ENCODE results near the gene TMEM229A. TPM values are rescaled to one million over a fixed set of nuclear protein-coding genes. Genes with fewer than 3 reads are reported as not detected.
A peak's percentile ranks its signal among the peaks of the same experiment; 100 is the strongest.

Gene TMEM229A
- total and polyA plus RNA-seq, 9 of the 15 experiments (the other 6 are each of a cell fraction or from before 2014, with no cell fraction given), result not detected

DNA sequence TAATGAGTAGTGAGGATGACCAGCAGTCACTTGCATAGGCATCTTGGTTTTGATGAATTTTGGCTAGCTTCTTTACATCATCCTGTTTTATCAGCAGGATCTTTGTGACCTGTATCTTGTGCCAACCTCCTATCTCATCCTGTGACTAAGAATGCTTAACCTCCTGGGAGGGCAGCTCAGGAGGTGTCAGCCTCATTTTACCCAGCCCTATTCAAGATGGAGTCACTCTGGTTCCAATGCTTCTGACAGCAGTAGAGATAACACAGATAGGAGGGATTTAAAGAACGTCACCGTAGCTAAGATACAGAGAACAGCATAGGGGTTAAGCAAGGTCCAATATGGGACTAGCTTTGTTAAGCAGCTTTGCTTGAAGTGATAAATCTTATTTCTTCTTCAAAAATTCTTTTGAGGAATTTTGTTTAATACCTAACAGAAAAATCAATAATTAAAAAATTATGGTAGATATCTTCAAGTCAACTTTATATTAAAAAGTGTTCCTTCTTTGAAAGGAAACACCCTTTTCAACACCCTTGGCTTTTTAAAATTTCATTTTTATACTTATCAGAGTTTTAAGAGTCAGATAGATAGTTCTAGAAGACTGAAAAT is 39.9 kb downstream of the TMEM229A start:
- in situ Hi-C loops (cut with MboI) (no loop called here), intact Hi-C loops (cut with micrococcal nuclease) (no loop called here)
- DNase-seq (ENCODE audit: extremely low read depth in 1 of 4, low spot score in 3 of 4) (no peak), FAIRE-seq (no peak), ATAC-seq (no peak)
- Histone ChIP-seq H3K4me1 (replicated peaks in 1 of 2; ENCODE audit: control insufficient read depth in 2 of 2, insufficient read depth in 2 of 2, low read length in 2 of 2) (no peaks in the 10 kb centered on the region; a peak in 1 of 5 replicates), H3K9me1 (ENCODE audit: control insufficient read depth, insufficient read depth, low read length) (no peaks in the 10 kb centered on the region), H3K36me3 (ENCODE audit: control insufficient read depth, insufficient read depth, low read length) (no peaks in the 10 kb centered on the region), H4K20me1 (replicated peaks; ENCODE audit: control insufficient read depth, insufficient read depth, low read length) (no peaks in the 10 kb centered on the region), H3K4me2 (ENCODE audit: insufficient read depth, low read length) (no peak overlapping the region), H3K9me3 (replicated peaks; ENCODE audit: control insufficient read depth, insufficient read depth, low read depth, low read length) (no peaks in the 10 kb centered on the region), H3K79me2 (ENCODE audit: control insufficient read depth, insufficient read depth, low read length) (no peaks in the 10 kb centered on the region), H3K9ac (ENCODE audit: insufficient read depth in 1 of 2, low read depth in 2 of 2, low read length in 2 of 2) (no peak overlapping the region), H2AFZ (ENCODE audit: low read depth, low read length) (no peak overlapping the region), H3K27me3 (ENCODE audit: control insufficient read depth in 2 of 2, insufficient read depth in 2 of 2, low read length in 2 of 2) (no peaks in the 10 kb centered on the region), H3K4me3 (no peak overlapping the region), H3K27ac (ENCODE audit: extremely low read depth, low read depth, low read length) (no peak overlapping the region)
- BruUV-seq (replicated peaks), result no TSS peak
- WGBS (ENCODE audit: insufficient coverage, low coverage, missing lambda C conversion rate), result 0% methylated on average over 2 of the region's 2 CpGs
- ChIA-PET POLR2A (no interaction called here), CTCF (ENCODE audit: low intra/inter-chr PET ratio) (no interaction called here)
- TF ChIP-seq RFX7 (CRISPR knock-in tag; IDR thresholded peaks at IDR 0.05) (no peak), KLF1 (tag; IDR thresholded peaks at IDR 0.05) (no peak), SRSF1 (IDR thresholded peaks at IDR 0.05; ENCODE audit: low read depth, low read length) (no peak), XRCC5 (IDR thresholded peaks at IDR 0.05; ENCODE audit: low read depth, low read length) (no peak), DACH1 (IDR thresholded peaks at IDR 0.05; ENCODE audit: partially characterized antibody) (no peak), TBL1XR1 (IDR thresholded peaks at IDR 0.05; ENCODE audit: low read length in 2 of 2) (no peak), CBFA2T3 (IDR thresholded peaks at IDR 0.05) (no peak), ZSCAN29 (IDR thresholded peaks at IDR 0.05) (no peak), ZNF584 (CRISPR knock-in tag; IDR thresholded peaks at IDR 0.05; ENCODE audit: low read depth) (peak; percentile 98), RBM39 (optimal IDR thresholded peaks at IDR 0.05; ENCODE audit: low read depth, low read length) (no peak), SP1 (CRISPR knock-in tag; IDR thresholded peaks at IDR 0.05) (no peak), RBM17 (IDR thresholded peaks at IDR 0.05; ENCODE audit: borderline replicate concordance, low read depth, low read length) (no peak), POLR3A (IDR thresholded peaks at IDR 0.05; ENCODE audit: borderline replicate concordance, extremely low read depth, insufficient read depth, insufficient read length) (no peak)
- TF ChIP-seq, protein P1, sequence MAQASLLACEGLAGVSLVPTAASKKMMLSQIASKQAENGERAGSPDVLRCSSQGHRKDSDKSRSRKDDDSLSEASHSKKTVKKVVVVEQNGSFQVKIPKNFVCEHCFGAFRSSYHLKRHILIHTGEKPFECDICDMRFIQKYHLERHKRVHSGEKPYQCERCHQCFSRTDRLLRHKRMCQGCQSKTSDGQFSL (CRISPR knock-in tag; IDR thresholded peaks at IDR 0.05), result no peak
- TF ChIP-seq, protein P1 (tag; IDR thresholded peaks at IDR 0.05), result peak in 1 of 2 experiments; percentile 98; a peak in 2 of 4 replicates
- TF ChIP-seq, protein P2, sequence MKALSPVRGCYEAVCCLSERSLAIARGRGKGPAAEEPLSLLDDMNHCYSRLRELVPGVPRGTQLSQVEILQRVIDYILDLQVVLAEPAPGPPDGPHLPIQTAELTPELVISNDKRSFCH (CRISPR knock-in tag; IDR thresholded peaks at IDR 0.05), result peak; percentile 79; the same call in 1 of the 2 replicates
- TF ChIP-seq, protein P2 (tag; IDR thresholded peaks at IDR 0.05), result no peak
- TF ChIP-seq, protein P3, sequence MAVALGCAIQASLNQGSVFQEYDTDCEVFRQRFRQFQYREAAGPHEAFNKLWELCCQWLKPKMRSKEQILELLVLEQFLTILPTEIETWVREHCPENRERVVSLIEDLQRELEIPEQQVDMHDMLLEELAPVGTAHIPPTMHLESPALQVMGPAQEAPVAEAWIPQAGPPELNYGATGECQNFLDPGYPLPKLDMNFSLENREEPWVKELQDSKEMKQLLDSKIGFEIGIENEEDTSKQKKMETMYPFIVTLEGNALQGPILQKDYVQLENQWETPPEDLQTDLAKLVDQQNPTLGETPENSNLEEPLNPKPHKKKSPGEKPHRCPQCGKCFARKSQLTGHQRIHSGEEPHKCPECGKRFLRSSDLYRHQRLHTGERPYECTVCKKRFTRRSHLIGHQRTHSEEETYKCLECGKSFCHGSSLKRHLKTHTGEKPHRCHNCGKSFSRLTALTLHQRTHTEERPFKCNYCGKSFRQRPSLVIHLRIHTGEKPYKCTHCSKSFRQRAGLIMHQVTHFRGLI (CRISPR knock-in tag; IDR thresholded peaks at IDR 0.05), result peak; percentile 98
- TF ChIP-seq, protein P4, sequence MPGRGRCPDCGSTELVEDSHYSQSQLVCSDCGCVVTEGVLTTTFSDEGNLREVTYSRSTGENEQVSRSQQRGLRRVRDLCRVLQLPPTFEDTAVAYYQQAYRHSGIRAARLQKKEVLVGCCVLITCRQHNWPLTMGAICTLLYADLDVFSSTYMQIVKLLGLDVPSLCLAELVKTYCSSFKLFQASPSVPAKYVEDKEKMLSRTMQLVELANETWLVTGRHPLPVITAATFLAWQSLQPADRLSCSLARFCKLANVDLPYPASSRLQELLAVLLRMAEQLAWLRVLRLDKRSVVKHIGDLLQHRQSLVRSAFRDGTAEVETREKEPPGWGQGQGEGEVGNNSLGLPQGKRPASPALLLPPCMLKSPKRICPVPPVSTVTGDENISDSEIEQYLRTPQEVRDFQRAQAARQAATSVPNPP (IDR thresholded peaks at IDR 0.05; ENCODE audit: borderline replicate concordance, insufficient read depth, insufficient read length), result no peak
- TF ChIP-seq, protein P5, sequence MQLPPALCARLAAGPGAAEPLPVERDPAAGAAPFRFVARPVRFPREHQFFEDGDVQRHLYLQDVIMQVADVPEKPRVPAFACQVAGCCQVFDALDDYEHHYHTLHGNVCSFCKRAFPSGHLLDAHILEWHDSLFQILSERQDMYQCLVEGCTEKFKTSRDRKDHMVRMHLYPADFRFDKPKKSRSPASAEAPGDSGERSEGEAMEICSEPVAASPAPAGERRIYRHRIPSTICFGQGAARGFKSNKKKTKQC (CRISPR knock-in tag; IDR thresholded peaks at IDR 0.05), result no peak
